Lower leg skin (tissue), 3 donors: Measurements from ENCODE around the gene RAPGEF6.

Experiments used
- POLR2A ChIP-seq, 2 donors: fragments of 450-650 bp; IDR thresholded peaks; one replicate each; pipeline ENCODE4 v1.6.1; 2016 to 2017; ENCODE audit warnings: antibody characterized with exemption in 2 of 2, mild to moderate bottlenecking in 1 of 2, moderate library complexity in 1 of 2
- TF ChIP-seq, protein P1 (sequence below), 3 donors: fragments of 450-650 bp; IDR thresholded peaks; one replicate each; pipeline ENCODE4 v1.5.1; 2016; ENCODE audit warnings: antibody characterized with exemption in 3 of 3, mild to moderate bottlenecking in 3 of 3, moderate library complexity in 2 of 3

DNA sequence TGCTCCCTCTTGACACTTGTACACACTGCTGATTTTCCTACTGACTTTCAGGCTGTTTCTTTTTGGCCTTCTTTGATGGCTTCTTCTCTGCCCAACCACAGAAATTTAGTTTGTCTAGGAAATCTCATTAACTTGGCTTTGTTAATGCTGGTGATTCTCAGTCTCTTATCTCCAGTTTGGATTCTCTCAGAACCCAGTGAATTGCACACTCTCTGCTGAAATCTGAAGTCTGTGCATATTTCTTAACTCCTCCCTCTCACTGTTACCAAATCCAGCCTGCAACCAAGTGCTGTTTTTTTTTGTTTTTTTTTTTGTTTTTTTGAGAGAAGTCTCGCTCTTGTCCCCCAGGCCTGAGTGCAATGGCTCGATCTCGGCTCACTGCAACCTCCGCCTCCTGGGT is 254.0 kb downstream of the RAPGEF6 start:
- TF ChIP-seq, protein P1, sequence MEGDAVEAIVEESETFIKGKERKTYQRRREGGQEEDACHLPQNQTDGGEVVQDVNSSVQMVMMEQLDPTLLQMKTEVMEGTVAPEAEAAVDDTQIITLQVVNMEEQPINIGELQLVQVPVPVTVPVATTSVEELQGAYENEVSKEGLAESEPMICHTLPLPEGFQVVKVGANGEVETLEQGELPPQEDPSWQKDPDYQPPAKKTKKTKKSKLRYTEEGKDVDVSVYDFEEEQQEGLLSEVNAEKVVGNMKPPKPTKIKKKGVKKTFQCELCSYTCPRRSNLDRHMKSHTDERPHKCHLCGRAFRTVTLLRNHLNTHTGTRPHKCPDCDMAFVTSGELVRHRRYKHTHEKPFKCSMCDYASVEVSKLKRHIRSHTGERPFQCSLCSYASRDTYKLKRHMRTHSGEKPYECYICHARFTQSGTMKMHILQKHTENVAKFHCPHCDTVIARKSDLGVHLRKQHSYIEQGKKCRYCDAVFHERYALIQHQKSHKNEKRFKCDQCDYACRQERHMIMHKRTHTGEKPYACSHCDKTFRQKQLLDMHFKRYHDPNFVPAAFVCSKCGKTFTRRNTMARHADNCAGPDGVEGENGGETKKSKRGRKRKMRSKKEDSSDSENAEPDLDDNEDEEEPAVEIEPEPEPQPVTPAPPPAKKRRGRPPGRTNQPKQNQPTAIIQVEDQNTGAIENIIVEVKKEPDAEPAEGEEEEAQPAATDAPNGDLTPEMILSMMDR (IDR thresholded peaks at IDR 0.05) = no peak
- TF ChIP-seq POLR2A (IDR thresholded peaks at IDR 0.05) = no peak
